RPMI7951 (cell line): ENCODE results near the gene DYSF. TPM values are rescaled to one million over a fixed set of nuclear protein-coding genes. Genes with fewer than 3 reads are reported as not detected.
"Not testable (repeated sequence)": the region's sequence is repeated elsewhere in the genome, so short reads cannot be mapped to it uniquely, and the experiment has no call there.

Experiments used
- DNase-seq: peaks from one replicate; pipeline ENCODE4 v3.0.0-alpha.2; 2012; ENCODE audit warnings: low read depth
- total RNA-seq: library from RNA; depleted of rRNA; stranded (reverse); fragments of >200 nt; shearing (Covaris generic); gene quantifications from 2 replicates; pipeline ENCODE4 v1.2.3, GENCODE V29; 2014; rRNA removed

DYSF gene
- total RNA-seq, result 1.2 and 2.3 TPM in 2 replicates

- peak; percentile 30 for DNase-seq
These were observed at the start of gene DYSF for GRCh38 chr2:71453404-71454220. DYSF (plus strand) TSS chr2:71453561.

GRCh38 chr2:71409611-71410010 lies 43.8 kb upstream of the DYSF start:
- DNase-seq, result no peak

DNA sequence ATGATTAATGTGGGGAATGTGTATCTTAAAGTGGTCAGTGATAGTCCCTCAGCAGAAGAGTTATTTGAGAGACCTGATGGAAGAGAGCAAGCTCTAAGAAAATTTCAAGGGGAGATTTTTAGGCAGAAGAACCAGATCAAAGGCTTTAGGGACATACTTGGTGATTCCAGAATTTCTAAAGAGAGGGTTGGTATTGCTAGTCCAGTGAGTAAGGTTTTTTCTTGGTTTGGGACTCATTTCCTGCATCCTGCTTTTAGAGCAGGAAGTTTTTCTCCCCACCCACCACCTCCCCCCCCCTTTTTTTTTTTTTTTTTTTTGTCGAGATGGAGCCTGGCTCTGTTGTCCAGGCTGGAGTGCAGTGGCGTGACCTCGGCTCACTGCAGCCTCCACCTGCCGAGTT lies 42.7 kb upstream of the DYSF start:
- DNase-seq, result no peak

DNA sequence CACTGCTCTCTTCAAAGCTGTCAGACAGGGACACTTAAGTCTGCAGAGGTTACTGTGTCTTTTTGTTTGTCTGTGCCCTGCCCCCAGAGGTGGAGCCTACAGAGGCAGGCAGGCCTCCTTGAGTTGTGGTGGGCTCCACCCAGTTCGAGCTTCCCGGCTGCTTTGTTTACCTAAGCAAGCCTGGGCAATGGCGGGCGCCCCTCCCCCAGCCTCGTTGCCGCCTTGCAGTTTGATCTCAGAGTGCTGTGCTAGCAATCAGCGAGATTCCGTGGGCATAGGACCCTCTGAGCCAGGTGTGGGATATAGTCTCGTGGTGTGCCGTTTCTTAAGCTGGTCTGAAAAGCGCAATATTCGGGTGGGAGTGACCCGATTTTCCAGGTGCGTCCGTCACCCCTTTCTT lies 36.5 kb upstream of the DYSF start:
- DNase-seq, result not testable (repeated sequence)

DNA sequence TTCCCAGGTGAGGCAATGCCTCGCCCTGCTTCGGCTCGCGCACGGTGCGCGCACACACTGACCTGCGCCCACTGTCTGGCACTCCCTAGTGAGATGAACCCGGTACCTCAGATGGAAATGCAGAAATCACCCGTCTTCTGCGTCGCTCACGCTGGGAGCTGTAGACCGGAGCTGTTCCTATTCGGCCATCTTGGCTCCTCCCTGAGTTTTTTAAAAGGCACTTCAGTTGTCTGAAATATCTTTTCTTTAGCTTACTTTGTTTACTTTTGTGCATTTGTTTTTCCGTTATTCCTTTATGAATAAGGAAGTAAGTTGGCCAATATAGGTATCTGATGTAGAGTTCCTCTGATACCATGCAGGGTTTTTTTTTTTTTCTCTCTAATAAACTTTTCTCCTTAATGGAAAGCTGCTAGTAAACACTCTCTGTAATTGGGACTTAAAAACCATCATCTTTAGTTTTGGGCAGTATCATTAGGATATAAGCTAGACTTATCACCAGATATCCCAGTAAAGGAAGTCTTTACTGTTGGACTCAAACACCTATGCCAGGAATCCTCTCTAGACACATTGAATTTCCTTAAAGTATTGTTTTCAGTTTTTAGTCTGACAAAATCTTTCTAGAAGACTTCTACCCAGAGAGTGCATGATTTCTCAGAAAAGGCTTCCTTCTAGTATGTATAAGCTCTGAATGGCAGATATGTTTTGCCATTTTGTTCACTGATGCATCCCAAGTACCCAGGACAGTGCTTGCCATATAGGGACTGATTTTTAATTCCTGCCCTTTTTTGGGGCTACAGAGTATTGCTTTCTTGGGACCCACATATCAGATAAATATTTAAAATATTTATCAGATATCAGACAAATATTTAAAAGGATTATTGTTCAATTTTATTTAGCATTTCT lies 35.8 kb upstream of the DYSF start:
- no peak for DNase-seq

DNA sequence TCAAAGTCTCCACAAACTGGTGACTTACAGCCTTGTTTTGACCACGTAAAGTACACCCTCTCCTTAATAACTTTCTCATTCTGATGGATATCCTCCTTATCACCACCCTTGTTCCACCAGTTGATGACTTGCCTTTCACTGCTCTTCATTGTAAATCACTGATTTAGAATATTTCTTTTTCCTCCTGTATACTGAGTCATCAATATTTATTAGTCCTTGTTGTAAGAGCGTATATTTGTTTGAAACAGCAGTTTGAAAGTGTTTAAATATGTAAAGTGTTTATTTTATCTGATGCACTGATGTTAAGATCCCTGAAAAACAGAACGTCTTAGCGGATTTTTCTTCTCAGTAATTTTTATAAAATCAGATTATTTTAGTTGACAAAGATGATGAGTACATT lies 34.2 kb upstream of the DYSF start:
- DNase-seq, result no peak

GRCh38 chr2:71419976-71420375 lies 33.4 kb upstream of the DYSF start:
- no peak for DNase-seq

DNA sequence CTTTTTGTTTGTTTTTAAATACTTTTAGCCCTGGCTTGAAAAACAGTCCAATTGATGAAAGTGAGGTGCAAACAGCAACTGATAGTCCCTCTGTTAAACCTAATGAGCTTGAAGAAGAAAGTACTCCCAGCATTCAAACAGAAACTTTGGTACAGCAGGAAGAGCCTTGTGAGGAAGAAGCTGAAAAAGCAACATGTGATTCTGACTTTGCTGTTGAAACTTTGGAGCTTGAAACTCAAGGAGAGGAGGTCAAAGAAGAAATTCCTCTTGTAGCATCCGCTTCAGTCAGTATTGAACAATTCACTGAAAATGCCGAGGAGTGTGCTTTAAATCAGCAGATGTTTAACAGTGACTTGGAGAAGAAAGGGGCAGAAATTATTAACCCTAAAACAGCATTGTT lies 30.6 kb upstream of the DYSF start:
- no peak for DNase-seq

GRCh38 chr2:71423817-71424420 lies 29.4 kb upstream of the DYSF start:
- no peak for DNase-seq

DNA sequence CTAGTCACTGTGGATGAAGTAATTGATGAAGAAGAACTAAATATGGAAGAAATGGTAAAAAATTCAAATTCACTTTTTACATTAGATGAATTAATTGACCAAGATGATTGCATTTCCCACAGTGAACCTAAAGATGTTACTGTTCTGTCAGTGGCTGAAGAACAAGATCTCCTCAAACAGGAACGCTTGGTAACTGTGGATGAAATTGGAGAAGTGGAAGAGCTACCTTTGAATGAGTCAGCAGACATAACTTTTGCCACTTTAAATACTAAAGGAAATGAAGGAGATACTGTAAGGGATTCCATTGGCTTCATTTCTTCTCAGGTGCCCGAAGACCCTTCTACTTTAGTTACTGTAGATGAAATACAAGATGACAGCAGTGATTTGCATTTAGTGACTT lies 26.6 kb upstream of the DYSF start:
- DNase-seq, result no peak

DNA sequence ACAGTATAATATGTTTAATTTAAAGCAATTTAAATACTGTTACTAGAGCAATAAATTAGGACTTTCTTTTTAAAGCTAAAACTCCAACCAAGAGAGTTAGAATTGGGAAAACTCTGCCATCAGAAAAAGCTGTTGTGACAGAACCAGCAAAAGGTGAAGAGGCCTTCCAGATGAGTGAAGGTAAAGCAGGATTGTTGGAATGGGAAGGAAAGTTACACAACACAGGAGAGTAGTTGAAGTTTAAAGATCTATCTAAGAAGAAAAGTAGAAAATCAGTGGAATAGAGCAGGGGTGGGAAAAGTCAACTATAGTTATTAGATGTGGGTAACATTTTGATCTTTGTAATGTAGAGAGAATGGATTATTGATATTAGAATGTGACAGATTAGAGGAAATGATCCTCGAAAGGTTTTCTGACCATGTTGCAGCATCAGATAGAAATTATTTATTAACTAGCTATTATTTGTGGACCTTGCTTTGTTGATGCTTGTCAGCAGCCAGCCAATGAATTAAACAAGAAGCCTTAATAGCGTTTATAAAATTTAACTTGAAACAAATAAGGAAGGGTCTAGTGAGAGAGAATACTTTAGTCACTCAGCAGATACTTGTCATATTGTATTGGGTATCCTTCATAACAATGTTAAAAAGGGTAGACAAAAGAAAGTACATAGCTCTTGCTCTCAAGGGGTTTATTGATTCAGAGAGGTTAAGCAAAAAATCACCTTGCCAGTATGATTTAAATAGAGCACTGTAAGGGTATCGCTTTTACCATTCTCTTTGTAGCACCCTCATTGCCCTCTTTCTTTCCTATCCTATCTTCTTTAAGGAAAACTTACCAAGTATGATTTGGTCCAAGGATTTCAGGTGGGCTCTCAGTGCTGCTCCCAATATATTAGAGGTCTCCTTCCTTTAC lies 24.6 kb upstream of the DYSF start:
- DNase-seq, result no peak

- DNase-seq, result not testable (repeated sequence)
These were observed 8.2 kb upstream of the DYSF start for GRCh38 chr2:71445142-71445541.

DNA sequence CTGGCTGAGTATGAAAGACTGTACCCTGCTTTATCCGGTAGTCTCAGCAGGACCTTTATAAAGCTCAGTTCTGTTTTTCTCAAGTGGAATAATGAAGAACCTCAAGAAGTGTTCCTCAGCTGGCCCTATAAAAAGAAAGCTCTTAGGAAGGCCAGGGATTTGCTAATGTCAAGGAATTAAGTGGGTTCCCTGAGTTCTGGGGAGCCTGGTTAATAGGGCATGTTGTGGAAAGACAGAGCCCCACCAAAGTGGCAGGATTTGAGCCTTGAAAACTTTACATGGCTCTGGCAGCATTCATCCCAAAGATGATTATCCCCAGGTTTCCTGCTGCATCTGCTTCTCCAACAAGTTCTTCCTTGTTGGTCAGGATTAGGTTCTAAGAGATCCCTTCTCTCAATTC lies 6.9 kb upstream of the DYSF start:
- no peak for DNase-seq

DNA sequence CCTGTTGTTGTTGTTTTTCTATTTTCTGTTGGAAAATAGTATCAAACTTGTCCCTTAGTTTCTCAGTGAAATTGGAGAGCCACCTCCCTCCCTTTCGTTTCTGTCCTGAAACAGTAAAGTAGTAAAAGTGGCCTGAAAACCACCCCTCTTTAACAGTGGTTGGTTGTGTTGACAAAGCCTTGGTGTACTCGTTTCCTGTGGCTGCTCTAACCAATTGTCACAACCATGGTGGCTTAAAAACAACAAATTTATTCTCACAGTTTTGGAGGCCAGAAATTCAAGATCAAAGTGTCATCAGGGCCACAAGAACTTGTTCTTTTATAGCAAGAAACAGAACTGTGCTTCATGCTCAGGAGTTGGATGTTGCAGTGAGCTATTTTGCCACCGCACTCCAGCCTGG lies 4.0 kb upstream of the DYSF start:
- no peak for DNase-seq

GRCh38 chr2:71451705-71452104 lies 1.7 kb upstream of the DYSF start:
- DNase-seq, result no peak

GRCh38 chr2:71452565-71452964 lies 796 bp upstream of the DYSF start:
- peak; percentile 78 for DNase-seq

DNA sequence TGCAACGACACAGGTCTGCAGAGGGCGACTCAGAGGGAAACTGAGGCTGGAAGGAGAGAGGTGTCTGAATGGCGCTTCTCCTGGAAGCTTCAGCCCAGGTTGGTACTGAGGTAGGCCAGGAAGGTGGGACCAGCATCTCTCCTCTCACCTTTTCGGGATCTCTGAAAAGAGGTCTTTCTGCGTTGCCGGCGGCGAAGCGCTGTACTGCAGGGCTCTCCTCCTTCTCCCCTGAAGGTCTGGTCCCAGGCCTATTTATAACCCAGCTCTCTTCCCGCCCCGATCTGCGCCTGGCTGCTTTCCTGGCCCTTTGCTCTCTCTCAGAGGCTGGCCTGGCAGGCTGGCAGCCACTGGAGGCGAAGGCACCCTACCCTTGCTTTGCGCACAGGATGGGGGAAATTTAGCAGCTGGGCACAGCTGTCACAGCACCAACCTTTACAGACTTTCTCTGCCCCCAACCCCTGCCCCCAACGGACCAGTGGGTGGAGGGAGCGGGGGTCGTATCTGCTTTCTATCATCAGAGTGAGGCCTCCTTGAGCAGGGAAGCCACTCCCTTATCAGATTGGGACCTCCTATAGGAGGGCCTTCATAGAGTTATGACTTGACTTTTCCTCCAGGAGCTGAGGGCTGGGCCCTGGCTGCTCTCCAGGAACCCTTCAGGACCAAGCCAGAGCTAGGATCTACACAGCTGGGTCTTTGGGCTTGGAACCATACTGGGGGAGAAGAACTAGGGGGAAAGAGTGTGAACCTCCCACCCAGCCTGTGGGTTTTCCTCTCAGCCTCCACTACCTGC lies 1.1 kb downstream of the DYSF start:
- DNase-seq, result no peak

- DNase-seq, result no peak
These were observed 1.8 kb downstream of the DYSF start for GRCh38 chr2:71455011-71455740.

DNA sequence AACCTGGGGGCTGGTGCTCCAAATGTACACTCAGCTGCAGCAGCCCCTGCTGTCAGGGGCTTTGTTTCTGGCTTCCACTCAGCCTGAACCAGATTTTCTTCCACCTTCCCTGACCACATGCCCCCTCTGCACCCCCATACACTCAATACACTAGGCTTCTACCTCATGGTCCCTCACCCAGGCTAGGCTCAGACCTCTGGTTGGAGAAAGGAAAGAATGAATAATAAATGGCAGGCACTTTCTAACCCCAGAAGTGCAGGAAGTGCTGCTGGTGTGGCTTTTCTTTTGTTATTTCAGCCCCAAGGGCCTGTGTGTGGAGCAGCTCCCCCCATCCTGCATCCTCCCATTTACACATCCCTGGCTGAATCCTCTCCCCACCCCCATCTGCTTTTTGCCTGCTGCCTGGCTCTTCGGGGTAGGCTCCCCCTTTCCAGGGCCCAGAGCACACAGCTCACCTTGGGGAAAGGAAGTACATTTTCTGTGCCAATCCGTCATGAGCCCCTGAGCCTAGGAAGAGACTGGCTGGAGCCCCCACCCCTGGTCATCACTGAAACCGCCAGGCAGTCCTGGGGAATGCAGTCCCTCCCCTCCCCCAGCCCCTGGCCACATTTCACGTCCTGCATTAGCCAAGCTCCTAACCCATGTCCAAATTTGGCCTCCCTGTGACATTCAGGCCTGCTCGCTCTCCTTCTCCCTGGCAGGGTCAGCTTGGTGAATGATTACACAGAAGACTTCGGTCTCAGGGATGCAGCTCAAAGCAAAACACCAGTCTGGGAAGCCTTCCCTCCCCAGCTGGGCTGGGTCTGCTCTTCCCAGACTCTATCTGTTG lies 2.6 kb downstream of the DYSF start:
- DNase-seq, result peak; percentile 79
